NCI-H82 (cell line): ENCODE results near the gene LCLAT1.

Experiments
- DNase-seq: peaks from one replicate; lab custom pipeline; 2025; lab: John Stamatoyannopoulos, UW

LCLAT1 gene

DNA sequence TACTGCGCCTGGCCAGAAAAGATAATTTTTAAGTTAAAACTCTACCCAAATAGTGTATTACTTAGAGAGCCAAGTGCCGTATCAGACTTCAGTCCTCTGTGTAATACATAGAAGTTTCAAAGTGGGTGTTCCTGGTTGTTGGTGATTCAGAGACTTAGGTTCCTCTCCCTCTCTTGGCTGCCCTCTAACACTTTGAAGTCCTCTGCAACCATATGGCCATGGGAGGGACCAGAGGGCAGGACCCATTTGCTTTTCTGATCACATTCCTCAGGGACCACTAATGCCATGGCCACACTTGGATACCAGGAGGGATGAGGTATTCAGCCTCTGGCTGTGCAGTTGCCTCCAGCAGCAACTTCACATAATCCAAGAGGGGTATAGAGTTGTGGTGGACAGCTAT, 228.7 kb downstream of the LCLAT1 start:
- no peak for DNase-seq

DNA sequence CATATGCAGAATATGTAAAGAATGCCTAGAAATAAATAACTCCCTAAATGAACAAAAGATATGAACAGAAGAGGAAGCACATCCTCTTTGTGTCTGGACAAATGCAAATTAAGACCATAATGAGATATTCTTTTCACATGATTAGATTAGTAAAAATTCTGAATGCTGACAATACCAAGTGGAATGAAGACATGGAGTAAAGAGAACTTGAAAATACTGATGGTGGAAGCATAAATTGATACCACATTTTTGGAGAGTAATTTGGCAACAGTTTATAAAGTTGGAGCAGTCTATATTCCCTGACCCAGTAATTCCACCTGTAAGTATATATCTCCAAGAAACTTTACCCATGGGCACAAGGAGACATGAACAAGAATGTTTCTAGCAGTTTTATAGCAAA, 230.2 kb downstream of the LCLAT1 start:
- DNase-seq, result no peak

DNA sequence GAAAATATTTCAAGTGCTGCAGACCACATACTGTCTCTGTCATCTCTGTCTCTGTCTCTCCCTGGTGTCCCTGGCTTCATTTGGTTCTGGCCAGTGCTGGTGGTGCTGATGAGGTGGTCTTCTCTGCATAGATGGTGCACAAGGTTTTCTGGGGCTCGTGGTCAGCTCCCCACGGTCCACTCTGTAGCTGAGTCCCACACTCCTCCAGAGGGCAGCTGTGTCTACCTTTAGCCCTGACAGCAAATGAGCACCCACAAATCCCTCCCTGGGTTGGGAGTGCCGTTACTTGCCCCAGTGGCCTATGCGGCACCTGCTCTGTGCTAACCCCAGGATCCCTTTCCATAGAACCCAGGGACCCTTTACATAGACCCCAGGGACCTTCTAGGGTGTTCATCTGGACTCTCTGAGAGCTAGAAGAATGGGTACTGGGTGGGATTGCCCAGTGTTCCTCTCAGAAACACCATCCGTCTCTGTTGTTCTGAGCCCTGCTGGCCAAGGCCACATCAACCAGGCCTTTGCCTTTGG, 230.9 kb downstream of the LCLAT1 start:
- no peak for DNase-seq

DNA sequence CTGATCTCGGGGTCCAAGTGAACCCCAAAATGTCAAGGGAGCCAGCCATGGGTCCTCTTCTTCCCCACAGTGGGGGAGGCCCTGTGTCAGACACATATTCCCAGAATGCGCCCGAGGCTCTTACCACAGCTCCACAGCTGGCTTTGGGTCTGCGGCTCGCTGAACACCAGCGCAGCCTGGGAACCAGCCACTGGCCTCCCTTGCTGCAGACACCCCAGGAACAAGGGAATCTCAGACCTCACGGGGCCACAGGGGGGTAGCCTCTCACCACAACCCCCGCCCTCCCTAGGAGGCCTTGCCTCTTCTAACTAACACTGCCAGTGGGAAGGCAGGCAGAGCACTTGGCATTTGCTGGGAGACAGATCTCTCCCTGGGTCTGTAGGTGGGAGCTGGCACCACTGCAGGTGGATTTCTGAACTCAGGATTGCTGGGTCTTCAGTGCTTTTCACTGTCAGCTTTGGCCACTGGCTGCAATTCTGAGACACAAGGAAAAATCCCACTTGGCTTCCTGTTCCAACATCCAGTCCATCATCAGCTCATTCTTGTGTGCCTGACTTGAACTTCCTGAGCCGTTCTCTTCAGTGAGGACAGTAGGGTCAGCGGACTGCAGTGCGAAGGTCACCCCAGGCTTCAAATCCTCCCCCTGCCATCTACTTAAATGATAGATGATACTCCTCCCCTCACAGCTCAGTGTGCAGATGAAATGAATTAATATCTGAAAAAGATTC, 231.5 kb downstream of the LCLAT1 start:
- no peak for DNase-seq

DNA sequence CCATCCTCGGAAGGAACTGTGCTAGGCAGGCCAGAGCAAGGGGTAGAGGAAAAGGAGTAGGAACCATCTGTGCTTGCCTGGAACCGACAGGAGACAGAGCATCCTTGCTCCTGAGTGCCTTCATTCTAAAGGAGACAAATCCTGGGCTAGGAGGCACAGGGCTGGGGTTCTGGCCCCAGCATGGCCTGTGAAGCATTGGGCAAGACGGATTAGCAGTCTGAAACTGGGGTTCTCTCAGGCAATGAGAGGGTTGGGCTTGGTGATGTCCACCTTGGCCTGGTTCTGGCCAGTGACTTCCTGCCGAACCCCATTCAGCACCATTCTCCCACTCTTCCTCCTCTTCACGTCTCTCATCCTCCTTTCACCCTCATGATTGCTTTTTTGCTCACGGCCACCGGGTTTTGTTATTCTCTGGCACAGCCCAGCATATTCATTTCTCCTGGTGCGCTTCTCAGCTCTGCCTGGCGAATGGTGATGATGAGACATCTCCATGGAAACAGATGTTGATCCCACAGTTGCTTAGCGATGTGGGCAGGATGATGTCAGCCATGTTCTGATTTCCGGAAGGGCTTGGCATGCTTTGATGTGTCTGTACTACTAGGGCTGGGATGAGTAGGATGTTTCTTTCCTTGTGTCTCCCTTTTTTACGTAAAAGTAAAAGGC, 232.5 kb downstream of the LCLAT1 start:
- DNase-seq, result no peak

DNA sequence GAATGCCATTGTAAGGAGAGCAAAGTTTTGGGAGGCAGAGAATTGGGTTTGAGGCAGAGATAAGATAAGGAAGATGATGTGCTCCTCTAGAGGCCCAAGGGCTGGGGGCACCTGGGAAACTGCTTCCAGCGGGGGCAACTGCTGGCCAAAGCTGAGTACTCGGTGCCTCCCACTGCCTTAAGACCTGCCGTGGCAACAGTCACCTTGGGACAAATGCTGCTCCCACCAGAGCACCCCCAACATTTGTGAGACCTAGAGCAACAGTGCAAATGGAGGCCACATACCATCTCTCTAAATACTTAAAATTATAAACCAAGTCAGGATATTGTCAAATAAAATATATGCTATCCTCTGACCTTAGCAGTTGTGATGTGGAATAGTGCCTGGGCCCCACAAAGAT, 233.1 kb downstream of the LCLAT1 start:
- no peak for DNase-seq

DNA sequence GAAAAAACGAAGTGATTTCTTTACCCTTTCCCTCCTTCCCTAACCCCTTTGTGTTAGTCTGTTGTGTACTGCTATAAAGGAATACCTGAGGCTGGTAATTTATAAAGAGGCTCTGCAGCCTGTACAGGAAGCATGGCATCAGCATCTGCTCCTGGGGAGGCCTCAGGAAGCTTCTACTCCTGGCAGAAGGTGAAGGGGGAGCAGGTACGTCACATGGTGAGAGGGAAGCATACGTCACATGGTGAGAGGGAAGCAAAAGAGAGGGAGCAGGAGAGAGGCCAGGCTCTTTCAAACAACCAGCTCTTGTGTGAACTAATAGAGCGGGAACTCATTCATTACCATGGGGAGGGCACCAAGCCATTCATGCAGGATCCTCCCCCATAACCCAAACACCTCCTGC, 234.0 kb downstream of the LCLAT1 start:
- no peak for DNase-seq

DNA sequence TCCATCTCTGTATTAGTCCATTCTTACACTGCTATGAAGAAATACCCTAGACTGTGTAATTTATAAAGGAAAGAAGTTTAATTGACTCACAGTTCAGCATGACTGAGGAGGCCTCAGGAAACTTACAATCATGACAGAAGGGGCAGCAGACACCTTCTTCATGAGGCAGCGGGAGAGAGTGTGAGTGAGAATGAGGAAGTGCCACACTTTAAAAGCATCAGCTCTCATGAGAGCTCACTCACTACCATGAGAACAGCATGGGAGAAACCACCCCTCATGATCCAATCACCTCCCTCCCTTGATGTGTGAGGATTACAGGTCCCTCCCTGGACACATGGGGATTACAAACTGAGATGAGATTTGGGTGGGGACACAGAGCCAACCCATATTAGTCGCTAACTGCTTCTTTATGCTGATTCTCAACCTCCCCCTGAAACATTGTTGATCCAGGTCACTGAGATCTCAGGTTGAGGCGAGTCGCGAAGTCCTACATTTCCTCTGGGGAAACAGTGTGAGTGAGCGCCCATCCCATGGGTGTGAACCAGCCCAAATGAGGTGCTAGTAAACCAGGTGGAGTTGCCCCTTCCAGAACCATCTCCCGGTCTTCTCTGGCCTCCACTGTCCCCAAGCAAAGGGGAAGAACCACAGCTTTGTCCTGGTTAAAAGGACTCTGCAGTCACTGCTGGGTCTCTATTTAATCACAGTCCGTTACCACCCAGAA, 236.3 kb downstream of the LCLAT1 start:
- DNase-seq, result peak; percentile 44

DNA sequence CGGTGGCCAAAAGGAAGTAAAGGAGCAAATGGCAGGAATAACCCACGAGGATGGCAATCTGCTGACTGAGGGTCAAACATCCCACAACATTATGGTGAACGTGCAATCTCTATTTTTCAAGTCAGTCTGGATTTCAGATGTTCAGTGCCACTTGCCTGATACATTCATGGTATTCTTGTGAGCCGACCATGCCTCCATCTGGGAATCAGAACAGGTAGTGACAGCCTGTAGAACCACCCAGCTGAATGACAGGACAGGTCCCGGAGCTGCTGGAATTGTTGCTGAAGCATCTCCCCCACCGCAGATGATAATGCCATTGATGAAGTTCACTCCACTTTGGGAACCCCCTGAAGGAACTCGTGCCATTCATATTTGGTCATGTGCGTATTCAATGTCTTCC, 237.0 kb downstream of the LCLAT1 start:
- no peak for DNase-seq

DNA sequence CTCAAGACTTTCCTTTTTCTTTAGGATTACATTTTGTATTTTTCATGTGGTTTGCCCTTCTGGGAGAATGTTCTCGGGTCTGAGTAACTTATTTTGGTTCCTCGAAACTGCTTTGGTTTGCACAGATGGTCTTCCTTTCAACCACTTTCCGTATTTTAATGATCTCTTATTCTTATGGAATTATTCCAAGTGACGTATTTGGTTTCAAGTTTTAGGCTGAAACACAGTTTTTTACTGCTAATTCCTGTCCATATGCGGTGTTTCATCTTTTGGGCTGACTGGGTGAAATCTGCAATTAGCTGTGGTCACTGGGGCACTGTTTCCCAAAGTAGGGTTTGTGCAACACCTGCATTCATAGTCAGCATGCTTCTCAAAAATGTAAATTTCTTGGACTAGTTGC, 237.5 kb downstream of the LCLAT1 start:
- no peak for DNase-seq

DNA sequence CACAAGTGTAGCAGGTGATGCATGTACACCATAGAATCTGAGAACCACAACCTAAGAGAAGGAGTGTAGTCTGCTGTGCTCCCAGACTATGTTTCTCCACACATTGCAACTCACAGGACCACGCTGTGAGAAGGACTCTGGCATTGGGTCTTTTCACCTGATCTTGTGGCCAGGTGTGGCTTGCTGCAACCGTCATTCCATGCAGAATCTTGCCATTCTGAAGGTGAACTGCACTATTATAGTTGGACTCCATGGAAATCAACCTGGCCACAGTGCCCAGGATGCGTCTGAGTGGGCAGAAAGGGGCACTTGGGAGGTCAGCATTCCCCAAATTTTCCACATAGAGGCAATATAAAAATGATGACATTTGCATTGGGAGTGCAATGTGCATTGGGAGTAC, 237.9 kb downstream of the LCLAT1 start:
- no peak for DNase-seq

DNA sequence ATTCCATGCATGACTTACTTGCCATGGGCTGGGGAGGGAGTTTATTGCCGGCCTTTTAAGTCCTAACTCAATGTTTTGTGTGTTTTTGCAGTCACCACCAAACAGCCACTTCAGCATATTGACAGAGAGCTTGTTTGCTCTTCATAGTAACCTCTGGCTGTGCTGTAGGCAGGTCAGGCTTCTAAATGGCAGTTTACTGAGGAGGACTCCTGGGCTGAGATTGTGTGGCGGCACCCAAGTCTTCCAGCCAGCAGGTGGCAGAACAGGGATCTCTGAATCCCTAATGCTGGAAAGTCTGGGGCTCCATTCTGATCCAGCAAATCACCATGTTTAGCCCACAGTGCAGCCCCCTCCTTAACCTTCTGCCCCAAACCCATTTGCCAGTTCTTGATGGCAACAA, 239.0 kb downstream of the LCLAT1 start:
- peak; percentile 50 for DNase-seq

DNA sequence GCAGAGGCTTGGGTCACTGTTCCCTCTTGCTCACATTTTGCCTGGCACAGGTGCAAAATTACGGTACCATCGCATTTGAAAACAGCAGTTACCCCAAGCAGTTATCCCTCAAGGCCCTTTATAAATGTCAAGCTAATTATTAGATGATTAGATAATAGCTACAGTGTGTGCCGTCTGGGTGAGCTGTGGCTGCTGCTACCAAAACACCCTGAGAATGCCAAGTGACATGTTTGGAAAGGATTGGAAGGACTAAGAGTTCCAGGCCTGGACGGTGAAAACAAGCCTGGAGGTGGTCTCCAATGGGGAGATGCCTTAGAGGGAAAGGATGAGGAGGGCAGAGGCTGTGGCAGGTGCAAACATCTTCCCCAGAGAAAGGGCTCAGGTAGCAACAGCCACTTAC, 239.6 kb downstream of the LCLAT1 start:
- DNase-seq, result no peak

DNA sequence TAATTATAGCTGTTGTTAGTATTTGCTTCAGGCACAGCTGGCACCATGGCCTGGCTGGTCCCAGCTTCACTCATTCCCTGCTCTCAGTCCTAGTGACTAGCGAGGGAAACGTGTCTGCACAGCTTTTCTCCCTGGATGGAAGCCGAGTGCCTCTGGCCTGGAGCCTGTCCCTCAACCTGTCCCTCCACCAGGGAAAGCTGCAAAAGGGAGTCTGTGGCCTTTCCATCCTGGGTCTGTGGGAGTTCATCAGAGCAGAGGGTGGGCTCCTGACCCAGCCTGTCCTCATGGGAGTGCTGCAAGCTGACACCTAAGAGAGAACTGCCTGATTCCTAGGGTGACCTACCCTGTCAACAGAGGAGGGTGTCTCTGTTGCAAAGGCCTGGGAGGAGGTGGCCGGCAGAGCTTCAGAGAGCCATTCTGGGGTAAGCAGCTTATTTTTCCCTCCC, 241.9 kb downstream of the LCLAT1 start:
- peak; percentile 40 for DNase-seq

DNA sequence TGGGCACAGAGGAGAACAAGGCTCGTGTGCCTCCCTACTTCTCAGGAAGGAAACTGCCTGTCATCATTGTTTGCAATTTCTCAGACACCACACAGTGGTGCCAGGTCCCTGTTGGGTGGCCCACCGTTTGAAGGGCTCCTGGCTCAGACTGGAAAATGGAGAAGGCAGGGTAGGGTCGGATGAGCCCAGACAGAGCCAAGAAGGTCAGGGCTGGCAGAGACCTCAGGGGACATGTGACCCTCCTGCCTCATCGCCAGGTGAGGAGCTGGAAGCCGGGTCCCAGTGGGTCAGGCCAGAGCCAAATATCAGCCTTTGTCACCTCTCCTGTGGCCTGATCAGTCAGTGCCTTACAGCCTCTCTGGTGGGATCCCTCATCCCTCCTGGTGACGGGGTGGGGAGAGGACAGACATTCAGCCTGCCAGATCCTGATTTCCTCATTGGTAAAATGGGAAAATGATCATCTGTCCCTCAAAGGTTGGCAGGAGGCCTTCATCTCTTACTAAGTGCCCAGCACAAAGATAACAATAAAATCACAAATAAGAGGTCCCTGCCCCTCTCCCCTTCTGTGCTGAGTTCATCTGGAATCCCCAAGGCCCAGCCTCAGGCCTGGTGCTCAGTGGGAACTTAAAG, 242.6 kb downstream of the LCLAT1 start:
- no peak for DNase-seq

DNA sequence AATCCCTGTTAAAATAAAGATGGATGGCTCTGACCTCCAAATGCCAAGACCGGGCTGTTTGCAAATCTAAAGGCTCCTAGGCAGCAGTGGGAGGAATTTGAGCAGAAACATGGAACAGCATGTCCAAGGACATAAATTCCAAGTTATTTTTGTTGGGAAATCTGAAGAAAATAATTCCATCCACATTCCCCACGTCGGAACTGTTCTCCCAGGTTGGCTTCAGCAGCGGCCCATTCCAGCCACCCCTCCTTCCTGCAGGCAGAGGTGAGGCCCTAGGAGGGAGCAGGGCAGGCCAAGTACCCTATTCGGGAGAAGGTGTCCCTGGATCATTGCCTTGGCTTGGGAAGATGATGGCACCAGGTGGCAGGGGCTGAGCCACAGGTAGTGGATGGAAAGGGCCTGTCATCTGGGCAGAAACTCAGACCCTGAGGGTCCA, 243.1 kb downstream of the LCLAT1 start:
- DNase-seq, result no peak

DNA sequence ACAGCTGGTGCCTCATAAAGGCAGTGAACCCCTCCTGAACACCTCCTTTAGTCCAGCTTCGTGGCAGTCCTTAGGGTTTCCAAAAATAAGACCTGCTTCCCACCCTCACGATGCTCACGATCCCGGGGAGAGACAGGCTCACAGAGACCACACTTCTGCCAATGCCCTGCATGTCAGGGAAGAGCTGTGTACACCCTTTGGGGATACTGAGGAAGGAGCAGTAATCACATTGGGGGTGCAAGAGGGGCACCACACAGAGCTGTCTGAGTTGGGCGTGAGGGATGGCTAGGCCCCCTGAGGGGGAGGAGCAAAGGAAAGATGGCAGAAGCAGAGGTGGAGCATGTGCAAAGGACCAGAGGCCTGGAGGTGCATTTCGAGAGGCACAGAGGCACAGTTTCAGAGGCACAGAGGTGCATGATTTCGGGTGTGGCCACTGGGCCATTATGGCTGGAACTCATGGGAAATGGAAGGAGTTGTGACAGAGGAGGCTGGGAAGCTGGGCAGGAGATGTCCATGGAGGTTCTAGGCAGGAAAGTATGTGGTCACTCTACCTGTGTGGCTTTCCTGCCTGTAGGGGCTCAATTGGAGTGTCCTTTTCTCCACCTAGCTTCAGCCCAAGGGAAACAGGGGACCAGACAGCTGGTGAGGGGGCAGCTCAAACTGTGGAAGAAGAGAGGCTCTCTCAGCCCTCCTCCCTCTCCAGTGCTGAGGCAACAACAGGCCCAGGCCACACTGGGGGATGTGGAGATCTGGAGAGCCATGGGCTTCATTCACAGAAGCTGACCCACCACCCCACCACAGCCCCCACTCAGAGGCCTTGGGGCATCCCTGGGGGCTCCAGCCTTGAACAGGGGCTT, 244.3 kb downstream of the LCLAT1 start:
- DNase-seq, result no peak

DNA sequence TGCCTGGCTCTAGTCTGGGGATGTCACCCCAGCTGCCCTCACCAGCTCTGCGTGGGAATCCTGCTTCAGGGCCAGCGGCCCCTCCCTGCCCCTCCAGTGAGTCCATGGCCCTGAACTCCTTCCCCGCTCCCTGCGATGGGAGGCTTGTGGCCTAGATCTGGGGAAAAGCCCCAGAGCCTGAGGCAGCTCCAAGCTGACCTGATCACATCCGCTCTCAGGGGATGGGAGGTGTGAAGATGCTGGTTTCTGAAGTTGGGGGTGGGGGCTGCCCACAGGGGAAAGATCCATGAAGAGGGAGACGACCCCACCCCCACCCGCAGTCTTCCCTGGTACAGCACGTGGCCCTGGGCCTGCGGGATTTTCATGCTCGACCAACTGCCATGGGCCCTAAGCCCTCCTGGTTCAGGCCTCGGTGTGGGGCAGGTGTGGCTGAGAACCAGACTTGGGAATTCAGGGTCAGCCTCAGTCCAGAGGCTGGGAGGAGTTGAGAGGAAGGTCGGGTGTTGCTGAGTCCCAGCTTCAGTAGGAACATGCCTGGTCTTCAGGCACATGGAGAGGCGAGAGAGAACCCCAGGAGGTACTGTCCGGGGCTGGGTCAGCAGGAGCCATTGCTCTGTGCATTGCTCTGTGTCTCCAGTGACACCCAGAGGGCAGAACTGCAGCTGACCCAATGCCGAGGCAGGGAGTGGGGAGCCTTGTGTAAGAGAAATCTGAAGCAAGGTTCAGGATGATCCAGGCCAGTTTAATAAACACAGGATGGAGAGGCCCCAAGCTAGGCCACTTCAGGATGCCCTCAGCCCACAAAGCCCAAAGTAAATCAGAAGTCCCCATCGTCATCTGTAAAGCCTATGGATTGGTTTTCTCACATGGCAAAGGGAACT, 245.1 kb downstream of the LCLAT1 start:
- no peak for DNase-seq

DNA sequence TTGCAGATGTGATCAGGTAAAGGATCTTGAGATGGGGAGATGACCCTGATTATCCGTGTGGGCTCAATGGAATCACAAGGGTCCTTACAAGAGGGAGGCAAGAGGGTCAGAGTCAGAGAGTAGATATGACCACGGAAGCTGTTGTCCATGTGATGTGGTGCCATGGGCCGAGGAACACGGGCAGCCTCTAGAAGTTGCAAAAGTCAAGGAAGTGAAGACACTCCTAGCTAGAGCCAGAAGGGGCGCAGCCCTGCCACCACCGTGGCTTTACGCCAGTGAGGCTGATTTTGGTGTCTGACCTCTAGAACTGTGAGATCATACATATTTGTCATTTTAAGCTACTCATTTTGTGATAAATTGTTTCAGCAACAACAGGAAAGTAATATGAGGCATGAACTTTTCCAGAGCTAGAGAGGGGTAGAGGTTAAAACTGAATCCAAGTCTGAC, 245.8 kb downstream of the LCLAT1 start:
- no peak for DNase-seq
